ENCODE results near the gene S100Z.
"Not testable (repeated sequence)": the region's sequence is repeated elsewhere in the genome, so short reads cannot be mapped to it uniquely, and the experiment has no call there.

DNA sequence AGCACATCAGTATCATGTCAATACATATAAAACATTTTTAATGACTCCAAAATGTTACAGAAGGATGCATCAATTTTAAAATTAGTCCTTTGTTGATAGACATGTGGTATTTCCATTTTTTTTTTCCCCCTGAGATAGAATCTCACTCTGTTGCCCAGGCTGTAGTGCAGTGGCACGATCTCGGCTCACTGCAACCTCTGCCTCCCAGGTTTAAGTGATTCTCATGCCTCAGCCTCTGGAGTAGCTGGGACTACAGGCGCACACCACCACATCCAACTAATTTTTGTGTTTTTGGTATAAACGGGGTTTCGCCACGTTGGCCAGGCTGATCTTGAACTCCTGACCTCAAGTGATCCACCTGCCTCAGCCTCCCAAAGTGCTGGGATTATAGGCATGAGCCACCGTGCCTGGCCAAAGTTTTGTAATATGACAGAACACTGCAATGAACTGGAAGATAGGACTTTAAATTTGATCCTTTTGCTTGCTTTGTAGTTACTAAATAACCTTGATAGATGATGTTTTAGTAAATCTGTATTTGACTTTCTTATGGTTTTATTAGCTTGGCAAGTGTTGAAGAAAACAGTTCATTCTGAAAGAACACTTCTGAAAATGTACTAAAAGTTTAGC is 27.6 kb upstream of the S100Z start:
- not testable (repeated sequence) for TF ChIP-seq TAF1 (IDR thresholded peaks at IDR 0.05; ENCODE audit: borderline replicate concordance, low read depth, low read length); POLR2A (IDR thresholded peaks at IDR 0.05; ENCODE audit: low read depth, low read length); YBX1 (IDR thresholded peaks at IDR 0.05); SP1 (IDR thresholded peaks at IDR 0.05; ENCODE audit: low read depth, low read length); CEBPB (IDR thresholded peaks at IDR 0.05; ENCODE audit: borderline replicate concordance in 1 of 2, low read depth in 2 of 2, low read length in 2 of 2); TARDBP (IDR thresholded peaks at IDR 0.05; ENCODE audit: borderline replicate concordance); RAD21 (IDR thresholded peaks at IDR 0.05; ENCODE audit: insufficient read depth, low read depth, low read length)
- TF ChIP-seq, protein P1, sequence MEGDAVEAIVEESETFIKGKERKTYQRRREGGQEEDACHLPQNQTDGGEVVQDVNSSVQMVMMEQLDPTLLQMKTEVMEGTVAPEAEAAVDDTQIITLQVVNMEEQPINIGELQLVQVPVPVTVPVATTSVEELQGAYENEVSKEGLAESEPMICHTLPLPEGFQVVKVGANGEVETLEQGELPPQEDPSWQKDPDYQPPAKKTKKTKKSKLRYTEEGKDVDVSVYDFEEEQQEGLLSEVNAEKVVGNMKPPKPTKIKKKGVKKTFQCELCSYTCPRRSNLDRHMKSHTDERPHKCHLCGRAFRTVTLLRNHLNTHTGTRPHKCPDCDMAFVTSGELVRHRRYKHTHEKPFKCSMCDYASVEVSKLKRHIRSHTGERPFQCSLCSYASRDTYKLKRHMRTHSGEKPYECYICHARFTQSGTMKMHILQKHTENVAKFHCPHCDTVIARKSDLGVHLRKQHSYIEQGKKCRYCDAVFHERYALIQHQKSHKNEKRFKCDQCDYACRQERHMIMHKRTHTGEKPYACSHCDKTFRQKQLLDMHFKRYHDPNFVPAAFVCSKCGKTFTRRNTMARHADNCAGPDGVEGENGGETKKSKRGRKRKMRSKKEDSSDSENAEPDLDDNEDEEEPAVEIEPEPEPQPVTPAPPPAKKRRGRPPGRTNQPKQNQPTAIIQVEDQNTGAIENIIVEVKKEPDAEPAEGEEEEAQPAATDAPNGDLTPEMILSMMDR (IDR thresholded peaks at IDR 0.05 in 2 of 3, conservative IDR thresholded peaks at IDR 0.05 in 1 of 3; ENCODE audit: control insufficient read depth in 2 of 3, extremely low read depth in 1 of 3, insufficient read depth in 1 of 3, low read depth in 3 of 3, low read length in 3 of 3), result not testable (repeated sequence)
- TF ChIP-seq, protein P2, sequence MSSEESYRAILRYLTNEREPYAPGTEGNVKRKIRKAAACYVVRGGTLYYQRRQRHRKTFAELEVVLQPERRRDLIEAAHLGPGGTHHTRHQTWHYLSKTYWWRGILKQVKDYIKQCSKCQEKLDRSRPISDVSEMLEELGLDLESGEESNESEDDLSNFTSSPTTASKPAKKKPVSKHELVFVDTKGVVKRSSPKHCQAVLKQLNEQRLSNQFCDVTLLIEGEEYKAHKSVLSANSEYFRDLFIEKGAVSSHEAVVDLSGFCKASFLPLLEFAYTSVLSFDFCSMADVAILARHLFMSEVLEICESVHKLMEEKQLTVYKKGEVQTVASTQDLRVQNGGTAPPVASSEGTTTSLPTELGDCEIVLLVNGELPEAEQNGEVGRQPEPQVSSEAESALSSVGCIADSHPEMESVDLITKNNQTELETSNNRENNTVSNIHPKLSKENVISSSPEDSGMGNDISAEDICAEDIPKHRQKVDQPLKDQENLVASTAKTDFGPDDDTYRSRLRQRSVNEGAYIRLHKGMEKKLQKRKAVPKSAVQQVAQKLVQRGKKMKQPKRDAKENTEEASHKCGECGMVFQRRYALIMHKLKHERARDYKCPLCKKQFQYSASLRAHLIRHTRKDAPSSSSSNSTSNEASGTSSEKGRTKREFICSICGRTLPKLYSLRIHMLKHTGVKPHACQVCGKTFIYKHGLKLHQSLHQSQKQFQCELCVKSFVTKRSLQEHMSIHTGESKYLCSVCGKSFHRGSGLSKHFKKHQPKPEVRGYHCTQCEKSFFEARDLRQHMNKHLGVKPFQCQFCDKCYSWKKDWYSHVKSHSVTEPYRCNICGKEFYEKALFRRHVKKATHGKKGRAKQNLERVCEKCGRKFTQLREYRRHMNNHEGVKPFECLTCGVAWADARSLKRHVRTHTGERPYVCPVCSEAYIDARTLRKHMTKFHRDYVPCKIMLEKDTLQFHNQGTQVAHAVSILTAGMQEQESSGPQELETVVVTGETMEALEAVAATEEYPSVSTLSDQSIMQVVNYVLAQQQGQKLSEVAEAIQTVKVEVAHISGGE (CRISPR knock-in tag; IDR thresholded peaks at IDR 0.05), result not testable (repeated sequence)
- TF ChIP-seq, protein P3, sequence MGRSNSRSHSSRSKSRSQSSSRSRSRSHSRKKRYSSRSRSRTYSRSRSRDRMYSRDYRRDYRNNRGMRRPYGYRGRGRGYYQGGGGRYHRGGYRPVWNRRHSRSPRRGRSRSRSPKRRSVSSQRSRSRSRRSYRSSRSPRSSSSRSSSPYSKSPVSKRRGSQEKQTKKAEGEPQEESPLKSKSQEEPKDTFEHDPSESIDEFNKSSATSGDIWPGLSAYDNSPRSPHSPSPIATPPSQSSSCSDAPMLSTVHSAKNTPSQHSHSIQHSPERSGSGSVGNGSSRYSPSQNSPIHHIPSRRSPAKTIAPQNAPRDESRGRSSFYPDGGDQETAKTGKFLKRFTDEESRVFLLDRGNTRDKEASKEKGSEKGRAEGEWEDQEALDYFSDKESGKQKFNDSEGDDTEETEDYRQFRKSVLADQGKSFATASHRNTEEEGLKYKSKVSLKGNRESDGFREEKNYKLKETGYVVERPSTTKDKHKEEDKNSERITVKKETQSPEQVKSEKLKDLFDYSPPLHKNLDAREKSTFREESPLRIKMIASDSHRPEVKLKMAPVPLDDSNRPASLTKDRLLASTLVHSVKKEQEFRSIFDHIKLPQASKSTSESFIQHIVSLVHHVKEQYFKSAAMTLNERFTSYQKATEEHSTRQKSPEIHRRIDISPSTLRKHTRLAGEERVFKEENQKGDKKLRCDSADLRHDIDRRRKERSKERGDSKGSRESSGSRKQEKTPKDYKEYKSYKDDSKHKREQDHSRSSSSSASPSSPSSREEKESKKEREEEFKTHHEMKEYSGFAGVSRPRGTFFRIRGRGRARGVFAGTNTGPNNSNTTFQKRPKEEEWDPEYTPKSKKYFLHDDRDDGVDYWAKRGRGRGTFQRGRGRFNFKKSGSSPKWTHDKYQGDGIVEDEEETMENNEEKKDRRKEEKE (IDR thresholded peaks at IDR 0.05), result not testable (repeated sequence)
- TF ChIP-seq, protein P4, sequence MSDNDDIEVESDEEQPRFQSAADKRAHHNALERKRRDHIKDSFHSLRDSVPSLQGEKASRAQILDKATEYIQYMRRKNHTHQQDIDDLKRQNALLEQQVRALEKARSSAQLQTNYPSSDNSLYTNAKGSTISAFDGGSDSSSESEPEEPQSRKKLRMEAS (IDR thresholded peaks at IDR 0.05; ENCODE audit: low read depth, low read length), result not testable (repeated sequence)
